HL-60 (cell line): ENCODE results near the gene ANTXR1.

Experiments
- GABPA ChIP-seq: IDR thresholded peaks from 2 replicates; pipeline ENCODE4 v1.6.1; 2012; ENCODE audit warnings: low read depth
- REST ChIP-seq: IDR thresholded peaks from 2 replicates; pipeline ENCODE4 v1.6.1; 2012; ENCODE audit warnings: low read depth; ENCODE audit not compliant: insufficient replicate concordance
- TF ChIP-seq, protein P1 (sequence below): IDR thresholded peaks from one replicate; pipeline ENCODE4 v1.5.1; 2011; ENCODE audit warnings: low read length, control low read depth, inconsistent platforms; ENCODE audit not compliant: insufficient read depth

DNA sequence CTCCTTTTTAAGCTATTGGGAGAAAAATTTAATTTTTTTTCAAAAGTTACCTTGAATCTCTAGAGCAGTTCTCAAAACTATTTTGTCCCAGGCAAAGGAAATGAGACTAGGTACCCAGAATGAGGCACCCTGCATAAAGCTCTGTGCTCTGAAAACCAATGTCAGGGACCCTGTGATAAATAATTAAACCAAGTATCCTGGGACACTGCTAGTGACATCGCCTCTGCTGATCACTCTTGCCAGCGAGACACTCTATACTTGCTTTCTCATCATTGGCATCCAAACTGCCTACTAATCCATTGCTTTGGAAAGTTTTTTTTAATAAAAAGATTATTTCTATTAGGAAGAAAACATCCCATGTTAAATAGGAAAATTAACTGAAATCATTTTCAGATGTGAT is 37.1 kb upstream of the ANTXR1 start:
- TF ChIP-seq, protein P1, sequence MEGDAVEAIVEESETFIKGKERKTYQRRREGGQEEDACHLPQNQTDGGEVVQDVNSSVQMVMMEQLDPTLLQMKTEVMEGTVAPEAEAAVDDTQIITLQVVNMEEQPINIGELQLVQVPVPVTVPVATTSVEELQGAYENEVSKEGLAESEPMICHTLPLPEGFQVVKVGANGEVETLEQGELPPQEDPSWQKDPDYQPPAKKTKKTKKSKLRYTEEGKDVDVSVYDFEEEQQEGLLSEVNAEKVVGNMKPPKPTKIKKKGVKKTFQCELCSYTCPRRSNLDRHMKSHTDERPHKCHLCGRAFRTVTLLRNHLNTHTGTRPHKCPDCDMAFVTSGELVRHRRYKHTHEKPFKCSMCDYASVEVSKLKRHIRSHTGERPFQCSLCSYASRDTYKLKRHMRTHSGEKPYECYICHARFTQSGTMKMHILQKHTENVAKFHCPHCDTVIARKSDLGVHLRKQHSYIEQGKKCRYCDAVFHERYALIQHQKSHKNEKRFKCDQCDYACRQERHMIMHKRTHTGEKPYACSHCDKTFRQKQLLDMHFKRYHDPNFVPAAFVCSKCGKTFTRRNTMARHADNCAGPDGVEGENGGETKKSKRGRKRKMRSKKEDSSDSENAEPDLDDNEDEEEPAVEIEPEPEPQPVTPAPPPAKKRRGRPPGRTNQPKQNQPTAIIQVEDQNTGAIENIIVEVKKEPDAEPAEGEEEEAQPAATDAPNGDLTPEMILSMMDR, result no peak
- TF ChIP-seq GABPA (no peak), REST (no peak)
